ENCODE measurements around the gene YWHAE. TPM values are rescaled to one million over a fixed set of nuclear protein-coding genes. Genes with fewer than 3 reads are reported as not detected.
A peak's percentile ranks its signal among the peaks of the same experiment; 100 is the strongest.
"Not testable (repeated sequence)": the region's sequence is repeated elsewhere in the genome, so short reads cannot be mapped to it uniquely, and the experiment has no call there.

Gene YWHAE
- total and polyA plus RNA-seq, 4 experiments from 2014 or later, result 54.1 to 143 (median 99.3) TPM

DNA sequence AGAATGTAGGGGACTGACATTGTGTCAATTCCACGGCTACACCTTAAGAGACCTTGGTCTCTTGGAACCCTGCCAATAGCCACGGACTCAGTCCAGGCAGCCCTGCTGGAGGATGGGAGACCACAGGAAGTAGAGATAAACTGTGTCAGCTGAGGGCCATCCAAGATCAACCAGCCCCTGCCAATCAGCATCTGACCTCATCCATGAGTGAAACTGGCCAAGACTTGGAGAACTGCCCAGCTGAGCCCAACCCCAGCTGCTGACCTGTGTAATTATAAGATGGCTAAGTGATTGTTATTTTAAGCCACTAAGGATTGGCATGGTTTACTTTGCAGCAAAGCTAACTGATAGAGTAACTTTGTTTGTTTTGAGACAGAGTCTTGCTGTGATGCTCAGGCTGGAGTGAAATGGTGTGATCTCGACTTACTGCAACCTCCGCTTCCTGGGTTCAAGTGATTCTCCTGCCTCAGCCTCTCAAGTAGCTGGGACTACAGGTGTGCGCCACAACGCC, 13.3 kb upstream of the YWHAE start:
- Histone ChIP-seq H3K4me3 (ENCODE audit: low read length in 2 of 2) (no peak overlapping the region), H3K36me3 (ENCODE audit: insufficient read depth, low read length) (no peaks in the 10 kb centered on the region), H3K4me1 (ENCODE audit: insufficient read depth, low read length) (no peaks in the 10 kb centered on the region), H3K27me3 (ENCODE audit: insufficient read depth, low read length) (no peaks in the 10 kb centered on the region), H3K27ac (ENCODE audit: low read depth, low read length) (no peak overlapping the region), H3K9me3 (ENCODE audit: control insufficient read depth in 1 of 2, low read length in 2 of 2) (no peaks in the 10 kb centered on the region)
- H3K27ac Mint-ChIP-seq, result peak overlapping the region in 1 of 7 donors; percentile 30
- ChIA-PET CTCF (ENCODE audit: partially characterized antibody) (interaction anchor here (2.4 kb wide), 1 partner anchor 48 kb away, joined by 6 read pairs; no protein-coding TSS in a partner anchor), POLR2A (ENCODE audit: partially characterized antibody) (interaction anchor here (0.7 kb wide), 1 partner anchor 22 kb away, joined by 3 read pairs; no protein-coding TSS in a partner anchor)
- H3K36me3 Mint-ChIP-seq, result peaks cover 3 to 6% of the 10 kb centered on the region in 2 donors
- H3K9me3 Mint-ChIP-seq, result peaks cover 0 to 3% (median 0%) of the 10 kb centered on the region in 8 donors
- intact Hi-C loops (cut with micrococcal nuclease), result no loop called here
- no peak overlapping the region for H3K4me3 Mint-ChIP-seq
- DNase-seq, result no peak
- H3K4me1 Mint-ChIP-seq, result peaks cover 0 to 6% (median 2%) of the 10 kb centered on the region in 4 donors
- H3K27me3 Mint-ChIP-seq, result no peaks in the 10 kb centered on the region

DNA sequence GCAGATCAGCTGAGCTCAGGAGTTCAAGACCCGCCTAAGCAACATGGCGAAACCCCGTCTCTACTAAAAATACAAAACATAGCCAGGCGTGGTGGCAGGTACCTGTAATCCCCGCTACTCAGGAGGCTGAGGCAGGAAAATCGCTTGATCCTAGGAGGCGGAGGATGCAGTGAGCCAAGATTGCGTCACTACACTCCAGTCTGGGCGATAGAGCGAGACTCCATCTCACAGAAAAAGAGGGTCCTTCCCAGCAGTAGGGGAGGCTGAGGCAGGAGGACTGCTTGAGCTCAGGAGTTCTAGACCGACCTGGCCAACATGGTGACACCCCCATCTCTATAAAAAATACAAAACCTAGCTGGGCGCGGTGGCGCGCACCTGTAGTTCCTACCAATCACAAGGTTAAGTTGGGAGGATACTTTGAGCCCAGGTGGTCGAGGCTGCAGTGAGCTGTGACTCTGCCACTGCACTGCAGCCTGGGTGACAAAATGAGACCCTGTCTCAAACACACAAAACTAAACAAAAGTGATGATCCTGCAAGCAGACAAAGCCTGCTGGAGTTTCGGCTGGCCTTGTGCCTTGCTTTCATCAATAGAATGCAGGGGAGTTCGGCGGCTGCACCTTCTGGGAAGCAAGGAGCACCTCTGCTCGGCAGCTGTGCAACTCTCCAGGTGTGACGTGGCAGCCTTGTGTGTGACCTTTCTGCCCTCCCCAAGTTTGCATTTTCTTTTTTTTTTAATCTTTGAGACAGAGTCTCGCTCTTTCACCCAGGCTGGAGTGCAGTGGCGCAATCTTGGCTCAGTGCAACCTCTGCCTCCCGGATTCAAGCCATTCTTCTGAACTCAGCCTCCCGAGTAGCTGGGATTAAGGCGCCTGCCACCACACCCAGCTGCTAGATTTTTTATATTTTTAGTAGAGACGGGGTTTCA, 12.4 kb upstream of the YWHAE start:
- peaks cover 0 to 3% (median 0%) of the 10 kb centered on the region in 8 donors for H3K9me3 Mint-ChIP-seq
- ChIA-PET CTCF (ENCODE audit: partially characterized antibody) (interaction anchor here (2.4 kb wide), 1 partner anchor 47 kb away, joined by 6 read pairs; no protein-coding TSS in a partner anchor), POLR2A (ENCODE audit: partially characterized antibody) (no interaction called here)
- no peak overlapping the region for H3K27ac Mint-ChIP-seq
- peaks cover 0 to 2% of the 10 kb centered on the region in 2 donors for H3K36me3 Mint-ChIP-seq
- no peaks in the 10 kb centered on the region for H3K27me3 ChIP-seq (ENCODE audit: insufficient read depth, low read length)
- no peak overlapping the region for H3K4me3 Mint-ChIP-seq
- H3K4me1 Mint-ChIP-seq, result peaks cover 0 to 6% (median under 1%) of the 10 kb centered on the region in 4 donors
- H3K36me3 ChIP-seq (ENCODE audit: insufficient read depth, low read length), result no peaks in the 10 kb centered on the region
- H3K4me1 ChIP-seq (ENCODE audit: insufficient read depth, low read length), result no peaks in the 10 kb centered on the region
- no peaks in the 10 kb centered on the region for H3K9me3 ChIP-seq (ENCODE audit: control insufficient read depth in 1 of 2, low read length in 2 of 2)
- no peak overlapping the region for H3K27ac ChIP-seq (ENCODE audit: low read depth, low read length)
- DNase-seq, result no peak
- H3K27me3 Mint-ChIP-seq, result no peaks in the 10 kb centered on the region
- intact Hi-C loops (cut with micrococcal nuclease), result no loop called here
- no peak overlapping the region for H3K4me3 ChIP-seq (ENCODE audit: low read length in 2 of 2)

DNA sequence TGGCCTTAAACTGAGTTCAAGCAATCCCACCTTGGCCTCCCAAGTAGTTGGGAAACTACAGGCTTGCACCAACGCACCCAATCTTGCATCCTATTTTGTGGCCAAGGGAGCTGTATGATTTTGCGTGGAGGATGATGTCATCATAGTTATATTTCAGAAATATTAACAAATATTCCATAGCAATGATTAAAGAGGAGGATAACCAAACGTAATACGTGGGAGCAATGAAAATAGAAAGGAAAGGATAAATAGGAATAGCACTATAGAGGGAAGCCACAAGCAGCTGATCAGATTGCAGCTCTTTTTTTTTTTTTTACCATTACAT, 2.2 kb upstream of the YWHAE start:
- Mint-ChIP-seq H3K4me3 (peak overlapping the region in 2 of 8 donors; percentile 4 to 21), H3K36me3 (peaks cover 0 to 19% of the 10 kb centered on the region in 2 donors), H3K4me1 (peaks cover 14 to 27% (median 17%) of the 10 kb centered on the region in 4 donors), H3K27me3 (peaks cover 0 to 3% of the 10 kb centered on the region in 2 donors), H3K27ac (peak overlapping the region in 1 of 7 donors; percentile 19), H3K9me3 (no peaks in the 10 kb centered on the region)
- ChIA-PET POLR2A (ENCODE audit: partially characterized antibody) (interaction anchor here (1.2 kb wide), 1 partner anchor 53 kb away, joined by 3 read pairs; no protein-coding TSS in a partner anchor), CTCF (ENCODE audit: partially characterized antibody) (interaction anchor here (3.6 kb wide), 1 partner anchor 37 kb away, joined by 20 read pairs; no protein-coding TSS in a partner anchor)
- DNase-seq, result no peak
- peaks cover 19% of the 10 kb centered on the region for H3K4me1 ChIP-seq (ENCODE audit: insufficient read depth, low read length)
- no peaks in the 10 kb centered on the region for H3K9me3 ChIP-seq (ENCODE audit: control insufficient read depth in 1 of 2, low read length in 2 of 2)
- H3K4me3 ChIP-seq (ENCODE audit: low read length in 2 of 2), result no peak overlapping the region
- no peak overlapping the region for H3K27ac ChIP-seq (ENCODE audit: low read depth, low read length)
- intact Hi-C loops (cut with micrococcal nuclease), result no loop called here
- H3K27me3 ChIP-seq (ENCODE audit: insufficient read depth, low read length), result no peaks in the 10 kb centered on the region
- H3K36me3 ChIP-seq (ENCODE audit: insufficient read depth, low read length), result no peaks in the 10 kb centered on the region

DNA sequence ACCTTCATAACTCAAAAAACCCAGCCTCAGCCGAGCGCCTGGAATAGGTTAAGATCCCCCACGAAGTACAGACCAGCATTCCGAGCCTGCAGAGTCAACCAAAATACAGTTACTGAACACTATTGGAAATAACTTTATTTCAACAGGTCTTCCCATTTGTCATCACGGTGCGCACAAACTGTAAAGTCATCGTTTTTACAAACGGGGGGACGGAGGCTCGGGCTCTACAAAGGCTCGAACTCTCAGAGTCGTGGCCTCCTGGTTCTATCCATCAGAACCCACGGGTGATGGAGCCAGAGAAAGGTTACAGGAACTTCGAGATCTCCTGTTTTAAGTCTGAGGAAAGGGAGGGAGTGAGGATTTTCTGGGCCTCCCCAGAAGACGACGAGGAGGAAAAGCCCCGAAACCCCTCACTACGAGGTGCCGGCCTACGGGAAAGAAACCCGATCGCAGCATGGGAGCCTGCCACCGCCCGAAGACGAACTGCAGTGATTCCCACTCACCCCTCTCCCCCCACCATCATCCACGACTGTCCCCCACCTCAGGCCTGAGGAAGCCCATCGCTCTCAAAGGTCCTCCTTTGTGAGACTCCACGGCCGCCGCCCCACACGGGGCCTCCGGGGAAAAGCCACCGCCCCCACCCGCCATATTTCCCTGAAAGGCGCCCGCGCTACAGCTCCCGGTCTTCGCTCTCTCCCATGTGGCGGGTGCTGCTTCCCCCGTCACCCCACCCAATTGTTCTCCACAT, 917 bp downstream of the YWHAE start:
- peak in 4 of 5 donors; percentile 18 to 63 (median 26) for DNase-seq
- peaks cover 27 to 50% (median 35%) of the 10 kb centered on the region in 4 donors for H3K4me1 Mint-ChIP-seq
- Histone ChIP-seq H3K27me3 (ENCODE audit: insufficient read depth, low read length) (no peaks in the 10 kb centered on the region), H3K4me3 (ENCODE audit: low read length in 2 of 2) (peak overlapping the region; percentile 76 to 100), H3K9me3 (ENCODE audit: control insufficient read depth in 1 of 2, low read length in 2 of 2) (no peaks in the 10 kb centered on the region), H3K27ac (ENCODE audit: low read depth, low read length) (peak overlapping the region; percentile 95), H3K4me1 (ENCODE audit: insufficient read depth, low read length) (peaks cover 49% of the 10 kb centered on the region), H3K36me3 (ENCODE audit: insufficient read depth, low read length) (no peaks in the 10 kb centered on the region)
- no peaks in the 10 kb centered on the region for H3K9me3 Mint-ChIP-seq
- intact Hi-C loops (cut with micrococcal nuclease), result loop anchor here (5.0 kb wide), 1 partner anchor 292 kb away; no protein-coding TSS in a partner anchor
- peak overlapping the region; percentile 96 to 99 (median 98) for H3K4me3 Mint-ChIP-seq
- POLR2A ChIA-PET (ENCODE audit: partially characterized antibody), result interaction anchor here (0.9 to 2.9 kb wide), 15 partner anchors 8 to 231 kb away, joined by 3 to 40 read pairs (median 8); partner anchors contain the start of genes CRK, INPP5K and MYO1C
- CTCF ChIA-PET (ENCODE audit: partially characterized antibody), result interaction anchor here (1.5 to 3.6 kb wide), 2 partner anchors 8 to 34 kb away, joined by 9 to 20 read pairs; no protein-coding TSS in a partner anchor
- peak overlapping the region; percentile 97 to 100 (median 98) for H3K27ac Mint-ChIP-seq
- peaks cover 0 to 26% of the 10 kb centered on the region in 2 donors for H3K36me3 Mint-ChIP-seq
- peaks cover 0 to 3% of the 10 kb centered on the region in 2 donors for H3K27me3 Mint-ChIP-seq

DNA sequence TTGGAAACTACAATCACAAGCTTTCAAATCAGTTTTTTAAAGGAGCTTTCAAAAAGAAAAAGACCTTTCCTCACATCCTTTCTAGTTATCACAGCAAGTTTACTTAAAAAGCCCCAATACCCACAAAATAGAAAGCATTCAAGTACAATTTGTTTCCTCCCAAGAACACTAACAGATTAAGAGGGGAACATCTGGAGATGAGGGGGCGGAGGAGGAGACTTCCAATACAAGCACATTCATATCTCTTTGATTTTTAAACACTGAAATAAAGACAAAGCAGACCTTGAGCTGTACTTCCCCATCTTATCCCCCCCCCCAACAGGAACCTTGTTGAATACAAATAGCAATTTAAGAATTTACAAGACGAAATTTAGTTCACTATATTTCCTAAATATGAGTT, 2.0 kb downstream of the YWHAE start:
- peaks cover 0 to 3% of the 10 kb centered on the region in 2 donors for H3K27me3 Mint-ChIP-seq
- H3K36me3 Mint-ChIP-seq, result peaks cover 0 to 32% of the 10 kb centered on the region in 2 donors
- peak overlapping the region; percentile 97 to 100 (median 98) for H3K27ac Mint-ChIP-seq
- intact Hi-C loops (cut with micrococcal nuclease), result loop anchor here (5.0 kb wide), 1 partner anchor 291 kb away; no protein-coding TSS in a partner anchor
- H3K9me3 Mint-ChIP-seq, result no peaks in the 10 kb centered on the region
- Histone ChIP-seq H3K27me3 (ENCODE audit: insufficient read depth, low read length) (no peaks in the 10 kb centered on the region), H3K9me3 (ENCODE audit: control insufficient read depth in 1 of 2, low read length in 2 of 2) (no peaks in the 10 kb centered on the region), H3K27ac (ENCODE audit: low read depth, low read length) (peak overlapping the region; percentile 95), H3K36me3 (ENCODE audit: insufficient read depth, low read length) (no peaks in the 10 kb centered on the region), H3K4me3 (ENCODE audit: low read length in 2 of 2) (peak overlapping the region; percentile 76 to 100), H3K4me1 (ENCODE audit: insufficient read depth, low read length) (peaks cover 59% of the 10 kb centered on the region)
- H3K4me1 Mint-ChIP-seq, result peaks cover 32 to 61% (median 44%) of the 10 kb centered on the region in 4 donors
- no peak for DNase-seq
- ChIA-PET CTCF (ENCODE audit: partially characterized antibody) (interaction anchor here (1.2 to 3.2 kb wide), 4 partner anchors 32 to 135 kb away, joined by 3 to 17 read pairs (median 8); partner anchors contain the start of gene INPP5K), POLR2A (ENCODE audit: partially characterized antibody) (interaction anchor here (0.6 to 1.8 kb wide), 6 partner anchors 9 to 118 kb away, joined by 3 to 8 read pairs (median 6); partner anchors contain the start of gene INPP5K)
- peak overlapping the region; percentile 96 to 99 (median 98) for H3K4me3 Mint-ChIP-seq

DNA sequence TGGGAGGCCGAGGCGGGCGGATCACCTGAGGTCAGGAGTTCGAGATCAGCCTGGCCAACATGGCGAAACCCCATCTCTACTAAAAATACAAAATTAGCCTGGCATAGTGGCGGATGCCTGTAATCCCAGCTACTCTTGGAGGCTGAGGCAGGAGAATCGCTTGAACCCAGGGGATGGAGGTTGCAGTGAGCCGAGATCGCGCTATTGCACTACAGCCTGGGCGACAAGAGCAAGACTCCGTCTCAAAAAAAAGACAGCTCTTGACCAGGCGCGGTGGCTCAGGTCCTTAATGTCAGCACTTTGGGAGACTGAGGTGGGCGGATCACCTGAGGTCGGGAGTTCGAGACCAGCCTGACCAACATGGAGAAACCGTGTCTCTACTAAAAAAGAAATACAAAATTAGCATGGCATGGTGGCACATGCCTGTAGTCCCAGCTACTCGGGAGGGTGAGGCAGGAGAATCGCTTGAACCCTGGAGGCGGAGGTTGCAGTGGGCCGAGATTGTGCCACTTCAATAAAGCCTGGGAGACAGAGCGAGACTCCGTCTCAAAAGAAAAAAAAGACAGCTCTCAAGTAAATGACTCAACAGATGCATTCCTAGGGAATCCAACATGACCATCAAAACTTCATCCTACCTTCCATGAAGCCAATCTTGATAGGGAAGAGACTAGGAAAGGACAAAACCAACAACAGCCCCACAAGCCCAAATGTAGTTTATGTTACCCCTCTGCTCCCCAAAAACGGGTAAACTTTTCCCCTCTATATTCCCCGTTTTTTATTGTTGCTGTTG, 4.0 kb downstream of the YWHAE start:
- H3K27ac ChIP-seq (ENCODE audit: low read depth, low read length); H3K4me3 ChIP-seq (ENCODE audit: low read length in 2 of 2); H3K27me3 ChIP-seq (ENCODE audit: insufficient read depth, low read length); H3K9me3 ChIP-seq (ENCODE audit: control insufficient read depth in 1 of 2, low read length in 2 of 2); H3K36me3 ChIP-seq (ENCODE audit: insufficient read depth, low read length); H3K27me3 Mint-ChIP-seq; DNase-seq; H3K9me3 Mint-ChIP-seq: not testable (repeated sequence)
- intact Hi-C loops (cut with micrococcal nuclease), result loop anchor here (5.0 kb wide), 1 partner anchor 289 kb away; no protein-coding TSS in a partner anchor
- H3K4me3 Mint-ChIP-seq, result peak overlapping the region in 6 of 8 donors; percentile 27 to 67 (median 51)
- ChIA-PET POLR2A (ENCODE audit: partially characterized antibody) (interaction anchor here (1.0 to 1.8 kb wide), 2 partner anchors 31 to 92 kb away, joined by 3 to 8 read pairs; no protein-coding TSS in a partner anchor), CTCF (ENCODE audit: partially characterized antibody) (interaction anchor here (3.0 to 3.2 kb wide), 2 partner anchors 30 to 120 kb away, joined by 13 to 17 read pairs; partner anchors contain the start of gene INPP5K)
- H3K4me1 Mint-ChIP-seq, result peaks cover 41 to 80% (median 55%) of the 10 kb centered on the region in 4 donors
- H3K36me3 Mint-ChIP-seq, result peaks cover 0 to 36% of the 10 kb centered on the region in 2 donors
- peak overlapping the region in 6 of 7 donors; percentile 44 to 77 (median 67) for H3K27ac Mint-ChIP-seq
- peaks cover 77% of the 10 kb centered on the region for H3K4me1 ChIP-seq (ENCODE audit: insufficient read depth, low read length)

Data from CD4-positive, alpha-beta memory T cell (primary cell).